Lung (tissue), 12 donors: ENCODE results near the gene UBN1. TPM values are rescaled to one million over a fixed set of nuclear protein-coding genes. Genes with fewer than 3 reads are reported as not detected.

Experiments used
- ATAC-seq: fragments of 200-7000 bp; cut with Tn5 transposase; one replicate; pipeline ENCODE4 v1.9.1; 2020; ENCODE audit warnings: moderate number of reproducible peaks; ENCODE audit not compliant: insufficient read depth, low FRiP score
- DNase-seq, 3 donors: peaks; one replicate each; pipeline ENCODE4 v3.0.0-alpha.2; 2013 to 2017
- H3K27ac ChIP-seq, 2 donors: one replicate each; pipeline ENCODE4 v1.5.1; 2013; ENCODE audit warnings: mild to moderate bottlenecking in 2 of 2, moderate library complexity in 2 of 2, control low read depth in 1 of 2, inconsistent platforms in 1 of 2, low read depth in 1 of 2, low read length in 1 of 2
- H3K27me3 ChIP-seq, 3 donors: one replicate each; pipeline ENCODE4 v1.5.1; 2013; ENCODE audit warnings: low read length in 2 of 3; ENCODE audit not compliant: control insufficient read depth in 3 of 3, insufficient read depth in 3 of 3
- H3K36me3 ChIP-seq, 4 donors: one replicate each; pipeline ENCODE4 v1.5.1; 2013; ENCODE audit warnings: low read length in 4 of 4, mild to moderate bottlenecking in 1 of 4, moderate library complexity in 1 of 4; ENCODE audit not compliant: control insufficient read depth in 4 of 4, insufficient read depth in 4 of 4
- H3K4me1 ChIP-seq, 5 donors: one replicate each; pipeline ENCODE4 v1.5.1; 2013; ENCODE audit warnings: low read length in 5 of 5, mild to moderate bottlenecking in 2 of 5, moderate library complexity in 1 of 5; ENCODE audit not compliant: control insufficient read depth in 5 of 5, insufficient read depth in 5 of 5
- H3K4me3 ChIP-seq: one replicate; pipeline ENCODE4 v1.5.1; 2013; ENCODE audit warnings: mild to moderate bottlenecking, control low read depth, moderate library complexity
- H3K9ac ChIP-seq, 2 donors: one replicate each; pipeline ENCODE4 v1.5.1; 2013; ENCODE audit warnings: low read length in 2 of 2, control low read depth in 1 of 2; ENCODE audit not compliant: insufficient read depth in 1 of 2
- H3K9me3 ChIP-seq, 4 donors: one replicate each; pipeline ENCODE4 v1.5.1; 2013; ENCODE audit warnings: low read length in 3 of 4, mild to moderate bottlenecking in 1 of 4, moderate library complexity in 1 of 4; ENCODE audit not compliant: control insufficient read depth in 4 of 4, insufficient read depth in 3 of 4
- CTCF ChIP-seq: IDR thresholded peaks from 2 replicates; pipeline ENCODE4 v1.5.1; 2012; ENCODE audit warnings: mild to moderate bottlenecking; ENCODE audit errors: control extremely low read depth, extremely low read depth
- WGBS, 2 donors: extraction: QIAGEN DNeasy Blood & Tissue Kit; methylation state at CpG; one replicate each; pipeline ENCODE4 v1.1.7; 2013; 5-methylcytosine and 5-hydroxymethylcytosine counted together
- polyA plus RNA-seq, 2 donors: library from polyadenylated mRNA; stranded (reverse); fragments of 200-250 nt; gene quantifications; one replicate each; pipeline ENCODE4 v1.2.1, GENCODE V29; 2013
- total RNA-seq, 2 donors: library from RNA; depleted of rRNA in 1 of 2; stranded (reverse); fragments of >200 nt in 1 of 2; gene quantifications; one replicate each; pipeline ENCODE4 v1.2.1, GENCODE V29; 2014 to 2021
- donor health status: control.
- donor health status: control.
- donor health status: Bipolar disorder and iron deficiency.
- donor health status: healthy.
- donor health status: DM: yes; HTN: yes; CAD: no.

The UBN1 gene
- total and polyA plus RNA-seq, 4 donors: 13.3 to 37.8 (median 19.9) TPM

GRCh38 chr16:4873091-4873490 is 25.8 kb downstream of the UBN1 start:
- no peak for DNase-seq
- no peak overlapping the region for H3K27ac ChIP-seq
- ATAC-seq: no peak

GRCh38 chr16:4874666-4875065 is 27.4 kb downstream of the UBN1 start:
- H3K36me3 ChIP-seq: peaks cover 41 to 72% (median 63%) of the 10 kb centered on the region in 4 donors
- no peaks in the 10 kb centered on the region for H3K27me3 ChIP-seq
- TF ChIP-seq CTCF: no peak
- no peak overlapping the region for H3K27ac ChIP-seq
- H3K4me3 ChIP-seq: no peak overlapping the region
- DNase-seq (no peak), ATAC-seq (no peak)
- H3K9me3 ChIP-seq: no peaks in the 10 kb centered on the region
- H3K4me1 ChIP-seq: peaks cover 0 to 7% (median 0%) of the 10 kb centered on the region in 5 donors
- 91 to 94% methylated on average over 8 of the region's 8 CpGs for WGBS, 2 donors
- H3K9ac ChIP-seq: no peak overlapping the region

More at GRCh38 chr16:4873091-4873490, 25.8 kb downstream of the UBN1 start:
- 89 to 92% methylated on average over 3 of the region's 3 CpGs for WGBS, 2 donors
- no peak overlapping the region for H3K9ac ChIP-seq
- no peak for TF ChIP-seq CTCF
- no peaks in the 10 kb centered on the region for H3K27me3 ChIP-seq
- H3K4me1 ChIP-seq: peaks cover 0 to 19% (median 0%) of the 10 kb centered on the region in 5 donors
- H3K9me3 ChIP-seq: no peaks in the 10 kb centered on the region
- no peak overlapping the region for H3K4me3 ChIP-seq
- peaks cover 36 to 77% (median 58%) of the 10 kb centered on the region in 4 donors for H3K36me3 ChIP-seq

GRCh38 chr16:4876646-4877379 is 29.5 kb downstream of the UBN1 start:
- DNase-seq: no peak
- no peak for ATAC-seq

More at GRCh38 chr16:4876646-4877379, 29.5 kb downstream of the UBN1 start:
- no peaks in the 10 kb centered on the region for H3K9me3 ChIP-seq
- peaks cover 52 to 74% (median 64%) of the 10 kb centered on the region in 4 donors for H3K36me3 ChIP-seq
- peaks cover 0 to 1% (median 0%) of the 10 kb centered on the region in 5 donors for H3K4me1 ChIP-seq
- no peak overlapping the region for H3K27ac ChIP-seq
- no peak for TF ChIP-seq CTCF
- 86 to 93% methylated on average over 11 of the region's 11 CpGs for WGBS, 2 donors
- H3K27me3 ChIP-seq: no peaks in the 10 kb centered on the region
- no peak overlapping the region for H3K4me3 ChIP-seq
- no peak overlapping the region for H3K9ac ChIP-seq
